Ureter (tissue), 1 donor: Measurements from ENCODE around the gene LRCH1. TPM values are rescaled to one million over a fixed set of nuclear protein-coding genes. Genes with fewer than 3 reads are reported as not detected.

ENCODE experiments used
- DNase-seq: peaks from one replicate; pipeline ENCODE4 v3.0.0-alpha.2; 2020; ENCODE audit warnings: low spot score
- total RNA-seq: library from RNA; stranded (reverse); gene quantifications from one replicate; pipeline ENCODE4 v1.2.4, GENCODE V29; 2023
- donor health status: DM: yes; HTN: yes; CAD: no.

The LRCH1 gene
- total RNA-seq, 1 donor from 2014 or later = 27.3 TPM

DNA sequence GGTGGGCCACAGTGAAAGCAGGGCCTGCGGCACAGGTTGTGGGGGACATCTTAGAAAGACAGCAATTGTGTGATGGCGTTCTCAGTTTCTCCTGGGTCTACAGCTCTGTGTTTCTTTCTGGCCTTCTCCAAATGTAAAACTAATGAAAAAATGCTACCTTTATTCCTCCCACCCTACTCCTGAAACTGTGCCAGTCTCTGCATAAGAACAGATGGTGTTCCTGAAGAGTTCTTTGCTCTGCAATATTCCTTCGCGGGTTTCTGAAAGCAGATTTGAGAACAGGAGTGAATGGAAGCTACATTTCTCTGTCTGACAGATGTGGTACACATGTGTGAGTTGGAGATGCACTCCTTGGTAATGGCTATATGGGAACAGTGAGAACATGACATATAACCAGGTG lies 18.0 kb upstream of the LRCH1 start:
- no peak for DNase-seq

DNA sequence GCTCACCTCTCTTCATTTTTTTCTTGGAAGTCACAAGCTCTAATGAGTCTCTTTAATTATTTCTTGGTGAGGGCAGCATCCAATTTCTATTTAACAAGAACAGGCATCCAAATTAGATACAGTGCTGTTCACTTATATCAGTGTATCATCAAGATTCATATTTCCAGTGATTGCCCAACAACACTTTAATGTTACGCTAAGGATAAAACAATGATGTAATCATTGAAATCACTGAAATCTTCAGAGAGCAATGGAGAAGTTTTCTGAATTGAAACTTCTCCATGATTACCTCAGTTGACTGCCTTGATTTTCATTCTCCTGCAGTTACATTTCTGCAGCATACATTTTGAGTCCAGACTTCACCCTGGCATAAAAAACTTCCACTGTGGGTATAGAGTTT lies 17.1 kb upstream of the LRCH1 start:
- no peak for DNase-seq

DNA sequence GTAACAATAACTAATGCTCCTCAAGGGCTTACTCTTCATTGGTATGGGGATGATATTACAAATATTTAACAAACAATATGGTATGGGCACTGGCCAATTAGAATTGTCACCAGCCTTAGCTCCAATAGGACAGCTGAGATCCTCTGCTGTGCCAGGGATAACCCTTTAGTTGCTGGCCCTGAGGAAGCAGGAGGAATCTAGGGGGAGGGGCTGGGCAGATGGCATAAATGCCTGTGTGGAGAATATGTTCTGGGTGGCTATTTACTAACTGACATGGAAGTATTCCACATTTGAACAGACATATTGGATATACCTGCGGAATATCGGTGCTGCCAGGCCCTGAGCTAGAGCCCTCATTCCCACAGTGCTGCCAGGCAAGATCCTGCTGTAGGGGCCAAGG lies 16.6 kb upstream of the LRCH1 start:
- DNase-seq = no peak

- no peak for DNase-seq
These were observed 13.7 kb upstream of the LRCH1 start for GRCh38 chr13:46539231-46539630.

DNA sequence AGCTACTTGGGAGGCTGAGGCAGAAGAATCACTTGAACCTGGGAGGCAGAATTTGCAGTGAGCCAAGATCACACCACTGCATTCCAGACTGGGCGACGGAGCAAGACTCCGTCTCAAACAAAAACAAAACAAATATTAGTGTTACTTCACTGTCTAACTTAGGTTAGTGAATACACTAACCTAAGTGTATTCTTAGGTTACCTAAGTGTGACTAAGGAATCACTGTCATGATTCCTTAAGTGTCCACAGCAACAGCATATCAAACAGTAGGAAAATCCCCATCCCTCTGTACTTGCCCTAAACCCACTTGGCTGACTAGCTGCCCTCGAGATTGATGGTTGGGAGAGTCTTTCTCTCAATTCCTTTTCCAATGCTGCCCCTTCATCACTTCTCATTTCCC lies 11.8 kb upstream of the LRCH1 start:
- no peak for DNase-seq

DNA sequence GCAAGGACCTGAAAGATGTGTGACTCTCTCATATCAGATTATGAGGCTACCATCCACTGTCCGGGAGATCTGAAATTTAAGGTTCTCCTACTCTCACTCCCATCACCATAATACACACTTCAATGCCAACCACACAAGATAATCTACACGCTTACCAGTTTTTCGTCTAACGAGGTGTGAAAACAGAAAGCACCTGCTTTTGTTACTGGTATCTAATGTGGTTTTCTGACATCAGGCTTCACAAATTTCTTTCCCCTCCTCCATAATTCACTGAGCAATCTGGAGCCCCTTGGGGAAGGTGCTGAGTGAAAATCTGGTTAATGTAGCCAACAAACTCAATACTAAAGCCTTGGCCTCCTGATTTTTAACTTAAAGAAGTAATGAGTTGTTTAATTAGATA lies 10.1 kb upstream of the LRCH1 start:
- DNase-seq = no peak

DNA sequence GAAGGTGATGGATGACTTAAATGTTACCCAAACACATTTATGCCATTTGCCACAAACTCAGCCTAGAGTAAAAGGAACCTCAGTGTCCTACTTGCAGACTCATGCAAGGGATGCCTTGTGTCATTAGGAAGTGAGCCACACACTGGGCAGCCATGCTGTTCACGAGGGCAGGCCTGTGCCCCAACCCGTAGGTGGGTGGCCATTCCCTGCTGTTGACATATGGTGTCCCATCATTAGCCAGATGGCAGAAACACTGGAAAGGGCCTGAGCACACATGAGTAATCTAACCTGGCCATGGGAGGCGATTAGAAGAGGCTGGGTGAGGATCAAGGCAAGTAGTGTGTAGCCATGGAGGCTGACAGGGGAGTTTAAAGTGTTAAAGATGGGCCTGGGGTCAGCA lies 9.7 kb upstream of the LRCH1 start:
- no peak for DNase-seq

DNA sequence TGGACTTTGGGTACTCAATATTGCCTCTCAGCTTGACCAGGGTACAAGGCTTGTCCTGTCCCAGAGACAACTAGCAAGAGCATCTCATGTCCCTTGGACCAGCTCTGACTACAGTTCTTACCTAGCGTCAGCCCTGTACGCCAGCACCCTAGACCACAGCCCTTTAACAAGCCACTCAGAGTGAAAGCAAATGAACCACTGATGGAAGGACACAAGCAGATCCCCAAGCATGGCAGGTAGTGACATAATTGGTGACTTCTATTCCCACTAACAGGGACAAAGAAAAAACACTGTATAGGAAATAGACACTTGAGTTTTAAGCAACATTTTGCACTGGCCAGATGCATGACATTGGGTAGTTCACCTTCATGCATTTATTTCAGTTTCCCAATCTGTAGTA lies 8.8 kb upstream of the LRCH1 start:
- no peak for DNase-seq

- DNase-seq = no peak
These were observed 8.2 kb upstream of the LRCH1 start for GRCh38 chr13:46544811-46545210.

DNA sequence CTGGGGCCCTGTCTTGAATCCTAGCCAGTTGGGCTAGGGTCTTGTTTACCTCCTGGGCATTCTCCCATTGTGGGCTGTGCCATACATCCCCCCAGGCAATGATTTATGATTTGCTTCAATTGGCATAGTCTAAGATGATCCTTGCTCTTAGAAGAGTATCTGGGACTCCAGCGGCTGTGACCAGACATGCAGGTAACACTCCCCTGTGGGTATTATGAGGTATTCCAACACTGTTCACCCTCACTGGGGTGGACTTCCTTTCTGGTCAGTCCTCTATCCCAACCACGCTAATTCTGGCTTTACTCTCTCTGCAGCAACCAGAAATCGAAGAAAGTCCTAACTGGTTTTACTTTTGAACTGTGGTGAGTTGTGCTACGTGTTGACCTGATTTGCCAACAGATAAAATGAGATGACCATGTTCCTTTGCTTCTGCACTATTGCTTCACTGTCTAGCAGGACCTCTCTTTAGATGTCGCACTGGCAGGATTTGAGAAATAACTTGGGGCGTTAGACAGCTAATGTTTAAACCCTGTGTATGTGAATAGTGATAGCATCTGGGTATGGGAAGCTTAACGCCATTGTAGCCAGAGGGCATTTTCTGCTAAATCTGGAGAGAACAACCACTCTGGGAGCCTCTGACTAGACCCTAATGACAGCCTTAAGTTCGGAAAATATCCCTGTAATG lies 6.7 kb upstream of the LRCH1 start:
- DNase-seq = no peak

DNA sequence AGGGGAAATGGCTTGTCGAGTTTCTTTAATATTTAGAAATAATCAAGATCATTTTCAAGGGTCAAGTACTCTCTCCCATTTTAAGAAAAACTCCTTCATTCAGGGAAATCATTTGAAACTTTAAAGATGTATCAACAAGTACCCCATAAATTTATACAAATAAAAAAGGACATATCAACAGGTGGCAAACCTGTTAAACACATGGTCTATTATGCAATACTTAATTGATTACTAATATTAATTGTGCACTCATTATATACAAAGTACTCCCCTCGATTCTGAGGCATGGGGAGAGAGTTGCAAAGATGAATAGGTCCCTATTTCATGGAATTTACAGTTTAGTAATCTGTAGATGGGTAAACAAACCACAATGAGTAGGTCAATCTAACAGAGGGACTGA lies 2.1 kb upstream of the LRCH1 start:
- DNase-seq = no peak

DNA sequence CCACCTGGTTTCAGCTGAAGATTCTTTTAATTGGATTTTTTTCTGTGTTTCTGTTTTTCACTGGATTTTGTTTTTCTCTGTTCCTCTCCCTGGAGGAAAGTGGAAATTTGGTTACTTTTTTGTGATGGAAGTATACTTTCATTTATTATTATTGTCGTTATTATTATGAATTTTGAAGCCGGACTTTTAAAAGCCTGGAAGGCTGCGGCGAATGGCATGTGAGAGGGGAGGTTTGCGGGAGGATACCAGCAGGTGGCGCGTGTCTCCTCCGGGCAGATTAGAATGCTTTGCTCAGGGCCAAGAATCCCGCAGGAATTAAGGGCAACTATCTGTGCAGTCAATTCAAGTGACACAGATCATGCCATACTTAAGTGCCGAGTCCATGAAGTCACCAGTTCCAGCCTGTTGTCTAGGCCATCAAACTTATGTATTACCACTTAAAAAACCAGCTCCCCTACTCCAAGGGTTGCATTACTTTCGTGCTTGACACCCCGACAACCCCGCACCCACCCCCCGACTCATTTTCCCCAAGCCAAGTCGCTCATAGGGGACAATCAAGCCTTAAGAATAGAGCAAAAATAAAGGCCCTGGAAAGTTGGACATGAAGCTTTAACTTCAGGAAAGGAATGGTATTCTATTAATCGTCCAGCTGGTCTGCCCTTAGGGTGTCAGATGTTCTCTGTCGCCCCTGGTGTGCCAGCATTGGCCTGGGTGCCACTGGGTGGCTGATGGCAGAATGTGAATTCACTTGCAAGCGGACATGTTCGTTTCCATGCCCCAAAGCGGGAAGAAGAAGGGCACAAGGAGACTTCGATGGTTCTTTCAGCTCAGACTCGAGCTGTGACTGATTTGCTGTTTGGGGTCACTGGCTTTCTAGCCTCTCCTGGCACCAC lies 1.3 kb upstream of the LRCH1 start:
- DNase-seq = peak; percentile 82

DNA sequence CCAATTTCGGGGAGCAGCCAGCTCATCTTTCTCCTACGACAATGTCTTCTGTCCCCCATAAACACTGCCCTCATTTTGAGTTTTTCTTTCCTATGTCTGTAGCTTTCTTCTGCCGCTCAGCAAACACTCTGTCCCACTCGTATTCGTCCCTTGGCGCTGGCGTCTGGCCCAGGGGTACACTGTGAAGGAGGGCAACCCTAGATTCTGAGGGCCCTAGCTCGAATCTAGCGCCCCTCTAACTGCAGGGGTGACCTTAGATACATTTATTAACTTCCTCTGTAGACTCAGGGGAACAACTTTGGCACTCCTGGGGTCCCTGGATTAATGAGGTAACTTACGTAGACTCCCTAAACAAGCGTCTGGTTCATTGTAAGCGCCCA lies 677 bp upstream of the LRCH1 start:
- no peak for DNase-seq

- no peak for DNase-seq
These were observed 533 bp downstream of the LRCH1 start for GRCh38 chr13:46553521-46553885.

GRCh38 chr13:46553886-46554858 lies 1.2 kb downstream of the LRCH1 start:
- peak; percentile 75 for DNase-seq

DNA sequence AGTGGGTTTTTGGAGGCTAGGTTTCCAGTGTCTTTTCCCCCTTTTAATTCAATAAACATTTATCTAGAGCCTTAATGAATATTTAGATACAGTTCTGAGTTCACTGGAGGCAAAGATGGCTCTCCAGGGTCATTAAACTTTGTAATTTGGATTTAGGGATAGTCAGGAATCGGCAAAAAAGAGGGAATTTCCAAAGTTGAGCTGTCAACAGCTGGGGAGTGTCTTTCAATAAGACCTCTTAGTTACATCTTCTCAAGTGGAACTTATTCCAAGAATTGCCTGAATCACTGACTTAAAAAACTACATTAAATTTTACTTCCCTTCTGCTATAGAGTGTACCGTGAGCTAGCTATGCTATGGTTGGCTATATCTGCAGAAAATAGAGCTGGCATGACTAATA lies 2.0 kb downstream of the LRCH1 start:
- no peak for DNase-seq

DNA sequence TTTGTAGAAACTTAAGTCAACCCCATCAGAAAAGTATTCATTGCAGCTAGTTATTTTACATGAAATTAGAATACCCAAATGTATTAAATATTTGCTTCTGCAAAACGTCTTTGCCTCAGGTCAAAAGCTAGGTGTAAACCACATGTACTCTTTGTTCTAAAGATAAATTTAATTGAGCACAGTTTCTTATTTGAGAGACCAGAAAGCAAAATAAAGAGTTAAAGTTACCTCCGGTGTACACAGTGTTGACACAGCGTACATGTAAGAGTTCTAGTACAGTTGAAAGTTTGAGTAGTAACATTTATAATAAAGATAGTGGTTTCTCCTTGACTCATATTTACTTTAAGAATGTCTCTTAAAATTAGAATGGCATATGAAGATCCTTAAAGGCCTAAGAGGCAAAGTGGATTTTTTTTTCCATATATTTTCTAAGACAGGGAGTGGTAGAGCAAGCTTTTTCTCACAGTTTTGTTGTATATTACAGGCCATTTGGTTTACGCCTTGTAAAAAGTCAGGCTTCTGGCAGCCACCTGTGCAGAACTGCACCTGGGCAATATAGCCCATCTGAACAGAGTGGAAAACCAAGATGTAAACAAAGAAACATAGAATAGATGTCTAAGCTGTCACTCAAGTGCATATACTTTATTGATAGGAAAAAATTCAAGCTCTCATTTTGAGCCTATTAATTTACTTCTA lies 2.9 kb downstream of the LRCH1 start:
- DNase-seq = no peak

DNA sequence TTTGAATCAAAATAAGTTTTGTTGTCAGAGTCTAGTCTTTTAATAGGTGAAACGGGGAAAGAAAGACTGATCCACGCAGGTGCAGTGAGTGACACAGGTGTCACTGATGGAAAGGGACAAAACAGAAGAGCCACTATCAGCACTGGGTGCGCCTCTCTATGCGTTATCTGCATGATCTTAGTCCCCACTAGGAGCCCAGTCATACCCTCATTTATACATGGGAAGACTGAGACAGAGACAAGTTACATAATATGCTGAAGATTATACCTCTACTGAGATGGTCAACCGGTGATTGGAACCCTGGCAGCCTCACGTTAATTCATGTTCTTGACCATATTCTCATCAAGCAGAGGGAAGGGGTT lies 3.4 kb downstream of the LRCH1 start:
- no peak for DNase-seq

GRCh38 chr13:46559272-46559805 lies 6.4 kb downstream of the LRCH1 start:
- DNase-seq = no peak

DNA sequence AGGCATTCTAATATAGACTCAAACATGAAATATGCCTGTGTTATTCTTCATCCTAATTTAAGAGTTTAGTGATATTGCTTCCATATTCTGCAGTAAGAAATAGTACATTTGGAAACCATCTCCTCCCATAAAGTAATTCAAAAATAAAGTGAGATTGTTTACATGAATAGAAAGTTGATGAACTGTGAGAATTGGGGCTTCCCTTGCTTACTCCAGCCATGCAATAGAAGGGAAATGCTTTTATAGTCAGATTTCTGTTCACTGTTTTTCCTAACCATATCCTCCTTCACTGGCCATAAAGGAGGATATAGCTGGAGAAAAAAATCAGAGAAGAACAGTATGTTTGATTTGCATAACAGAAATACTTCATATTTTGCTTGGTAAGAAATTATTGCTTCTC lies 7.8 kb downstream of the LRCH1 start:
- DNase-seq = no peak

- DNase-seq = no peak
These were observed 8.3 kb downstream of the LRCH1 start for GRCh38 chr13:46561286-46561685.

DNA sequence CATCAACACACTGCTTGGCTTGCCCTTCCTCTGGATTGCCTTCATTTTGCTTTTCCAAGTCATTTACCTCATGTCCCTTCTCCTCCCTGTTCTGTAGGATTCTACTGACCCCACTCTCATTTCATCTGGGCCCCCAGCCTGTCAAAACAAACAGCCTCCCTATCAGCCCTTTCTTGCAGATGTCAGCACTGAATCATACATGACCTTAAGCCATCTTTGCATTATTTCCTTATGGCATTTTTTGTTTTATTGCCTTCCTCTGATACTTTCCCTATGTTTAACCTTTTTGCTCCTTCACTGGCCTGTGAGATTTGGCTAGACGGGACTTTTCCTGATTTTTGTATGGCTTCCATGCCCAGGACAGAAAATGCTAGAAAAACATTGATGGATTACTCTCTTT lies 8.7 kb downstream of the LRCH1 start:
- DNase-seq = no peak
